Measurements from ENCODE around the gene GATA1. TPM values are rescaled to one million over a fixed set of nuclear protein-coding genes. Genes with fewer than 3 reads are reported as not detected.

GATA1 gene
- total RNA-seq, 1 donor from 2014 or later, result 1.2 TPM

DNA sequence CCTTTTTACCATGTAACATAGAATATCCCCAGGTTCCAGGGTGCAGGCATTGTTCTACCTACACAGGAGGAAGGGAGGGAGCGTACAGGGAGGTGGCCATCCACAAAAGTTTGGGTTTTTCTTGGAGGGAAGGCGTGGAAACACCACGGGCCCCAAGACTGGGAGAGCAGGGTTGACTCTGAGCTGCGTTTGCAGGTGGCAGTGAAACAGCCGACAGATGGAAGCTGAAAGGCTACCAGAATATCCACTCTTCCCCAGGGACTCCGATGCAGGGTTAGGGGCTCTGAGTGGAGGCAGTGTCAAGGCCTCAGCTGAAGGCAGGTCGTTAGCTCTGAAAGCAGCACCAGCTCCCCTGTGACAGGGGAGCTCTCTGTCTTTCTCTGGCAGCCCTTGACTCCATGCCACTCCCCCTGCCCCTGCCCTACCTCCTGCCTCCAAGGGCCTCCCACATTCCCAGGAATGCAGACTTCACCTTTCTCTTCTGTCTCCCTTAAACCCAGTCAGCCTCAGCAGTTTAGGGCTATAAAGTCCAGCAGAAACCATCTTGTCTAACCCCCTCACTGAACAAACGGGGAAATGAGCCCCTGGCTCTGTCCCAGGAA lies 38.9 kb upstream of the GATA1 start:
- Histone ChIP-seq H3K27ac (no peak overlapping the region), H3K36me3 (no peaks in the 10 kb centered on the region), H3K4me3 (no peak overlapping the region), H3K4me1 (no peaks in the 10 kb centered on the region), H3K27me3 (no peaks in the 10 kb centered on the region), H3K9me3 (no peaks in the 10 kb centered on the region)
- intact Hi-C loops (cut with DNase I), result no loop called here
- TF ChIP-seq, protein P1, sequence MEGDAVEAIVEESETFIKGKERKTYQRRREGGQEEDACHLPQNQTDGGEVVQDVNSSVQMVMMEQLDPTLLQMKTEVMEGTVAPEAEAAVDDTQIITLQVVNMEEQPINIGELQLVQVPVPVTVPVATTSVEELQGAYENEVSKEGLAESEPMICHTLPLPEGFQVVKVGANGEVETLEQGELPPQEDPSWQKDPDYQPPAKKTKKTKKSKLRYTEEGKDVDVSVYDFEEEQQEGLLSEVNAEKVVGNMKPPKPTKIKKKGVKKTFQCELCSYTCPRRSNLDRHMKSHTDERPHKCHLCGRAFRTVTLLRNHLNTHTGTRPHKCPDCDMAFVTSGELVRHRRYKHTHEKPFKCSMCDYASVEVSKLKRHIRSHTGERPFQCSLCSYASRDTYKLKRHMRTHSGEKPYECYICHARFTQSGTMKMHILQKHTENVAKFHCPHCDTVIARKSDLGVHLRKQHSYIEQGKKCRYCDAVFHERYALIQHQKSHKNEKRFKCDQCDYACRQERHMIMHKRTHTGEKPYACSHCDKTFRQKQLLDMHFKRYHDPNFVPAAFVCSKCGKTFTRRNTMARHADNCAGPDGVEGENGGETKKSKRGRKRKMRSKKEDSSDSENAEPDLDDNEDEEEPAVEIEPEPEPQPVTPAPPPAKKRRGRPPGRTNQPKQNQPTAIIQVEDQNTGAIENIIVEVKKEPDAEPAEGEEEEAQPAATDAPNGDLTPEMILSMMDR (IDR thresholded peaks at IDR 0.05), result no peak
- TF ChIP-seq POLR2AphosphoS5 (IDR thresholded peaks at IDR 0.05; ENCODE audit: insufficient read depth in 1 of 2, low read depth in 1 of 2) (no peak), POLR2A (IDR thresholded peaks at IDR 0.05) (no peak)
- no peak for DNase-seq (ENCODE audit: extremely low spot score in 2 of 2)

DNA sequence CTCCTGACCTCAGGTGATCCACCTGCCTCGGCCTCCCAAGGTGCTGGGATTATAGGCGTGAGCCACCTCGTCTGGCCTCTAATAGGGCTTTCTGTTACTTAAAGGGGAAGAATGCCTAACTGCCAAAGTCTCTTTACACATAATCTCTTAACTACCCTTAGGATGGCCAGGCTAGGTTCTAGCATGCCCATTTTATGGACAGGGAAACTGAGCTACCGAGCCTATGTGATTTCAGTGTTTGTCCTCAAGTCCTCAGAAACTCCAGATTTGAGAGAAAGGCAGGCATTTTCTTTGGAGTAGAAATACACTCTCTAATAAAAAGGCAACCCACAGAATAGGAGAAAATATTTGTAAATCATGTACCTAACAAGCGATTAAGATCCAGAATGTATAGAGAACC lies 37.2 kb upstream of the GATA1 start:
- intact Hi-C loops (cut with DNase I), result no loop called here
- Histone ChIP-seq H3K4me1 (no peaks in the 10 kb centered on the region), H3K36me3 (no peaks in the 10 kb centered on the region), H3K9me3 (no peaks in the 10 kb centered on the region), H3K27ac (no peak overlapping the region), H3K27me3 (no peaks in the 10 kb centered on the region), H3K4me3 (no peak overlapping the region)
- no peak for DNase-seq (ENCODE audit: extremely low spot score in 2 of 2)
- TF ChIP-seq, protein P1 (IDR thresholded peaks at IDR 0.05), result no peak
- TF ChIP-seq POLR2AphosphoS5 (IDR thresholded peaks at IDR 0.05; ENCODE audit: insufficient read depth in 1 of 2, low read depth in 1 of 2) (no peak), POLR2A (IDR thresholded peaks at IDR 0.05) (no peak)

DNA sequence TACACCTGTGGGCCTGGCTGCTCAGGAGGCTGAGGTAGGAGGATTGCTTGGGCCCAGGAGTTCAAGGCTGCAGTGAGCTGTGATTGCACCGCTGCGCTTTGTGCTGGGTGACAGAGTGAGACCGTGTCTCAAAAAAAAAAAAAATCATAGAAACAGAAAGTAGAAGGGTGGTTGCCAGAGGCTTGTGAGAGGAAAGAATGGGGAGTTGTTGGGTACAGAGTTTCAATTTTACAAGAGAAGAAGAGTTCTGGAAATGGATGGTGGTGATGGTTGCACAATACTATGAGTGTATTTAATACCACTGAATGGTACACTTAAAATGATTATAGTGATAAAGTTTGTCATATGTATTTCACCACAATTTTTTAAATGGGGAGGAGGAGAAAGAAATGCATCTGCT lies 35.0 kb upstream of the GATA1 start:
- TF ChIP-seq, protein P1 (IDR thresholded peaks at IDR 0.05), result no peak
- TF ChIP-seq POLR2A (IDR thresholded peaks at IDR 0.05) (no peak), POLR2AphosphoS5 (IDR thresholded peaks at IDR 0.05; ENCODE audit: insufficient read depth in 1 of 2, low read depth in 1 of 2) (no peak)
- Histone ChIP-seq H3K4me1 (no peaks in the 10 kb centered on the region), H3K27ac (no peak overlapping the region), H3K36me3 (no peaks in the 10 kb centered on the region), H3K9me3 (no peaks in the 10 kb centered on the region), H3K4me3 (no peak overlapping the region), H3K27me3 (no peaks in the 10 kb centered on the region)
- intact Hi-C loops (cut with DNase I), result no loop called here
- no peak for DNase-seq (ENCODE audit: extremely low spot score in 2 of 2)

DNA sequence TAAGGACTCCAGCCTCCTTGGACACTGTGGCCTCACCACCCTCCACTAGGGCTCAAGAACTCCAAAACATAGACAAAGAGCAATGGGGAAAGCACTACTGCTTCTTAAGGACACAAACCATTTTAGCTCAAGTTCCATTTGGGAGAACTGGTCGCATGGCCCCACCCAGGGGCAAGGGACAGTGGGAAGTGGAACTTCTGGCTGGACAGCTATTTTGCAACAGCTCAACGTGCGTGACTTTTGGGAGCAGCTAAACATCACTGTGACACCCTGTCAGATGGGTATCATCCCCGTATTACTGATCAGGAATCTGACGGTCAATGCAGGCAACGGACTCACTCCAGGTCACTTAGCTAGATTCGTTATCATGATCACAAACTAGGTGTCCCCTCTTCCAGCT lies 33.9 kb upstream of the GATA1 start:
- Histone ChIP-seq H3K4me1 (no peaks in the 10 kb centered on the region), H3K27ac (no peak overlapping the region), H3K36me3 (no peaks in the 10 kb centered on the region), H3K27me3 (no peaks in the 10 kb centered on the region), H3K4me3 (no peak overlapping the region), H3K9me3 (no peaks in the 10 kb centered on the region)
- intact Hi-C loops (cut with DNase I), result no loop called here
- TF ChIP-seq, protein P1 (IDR thresholded peaks at IDR 0.05), result no peak
- TF ChIP-seq POLR2AphosphoS5 (IDR thresholded peaks at IDR 0.05; ENCODE audit: insufficient read depth in 1 of 2, low read depth in 1 of 2) (no peak), POLR2A (IDR thresholded peaks at IDR 0.05) (no peak)
- no peak for DNase-seq (ENCODE audit: extremely low spot score in 2 of 2)

DNA sequence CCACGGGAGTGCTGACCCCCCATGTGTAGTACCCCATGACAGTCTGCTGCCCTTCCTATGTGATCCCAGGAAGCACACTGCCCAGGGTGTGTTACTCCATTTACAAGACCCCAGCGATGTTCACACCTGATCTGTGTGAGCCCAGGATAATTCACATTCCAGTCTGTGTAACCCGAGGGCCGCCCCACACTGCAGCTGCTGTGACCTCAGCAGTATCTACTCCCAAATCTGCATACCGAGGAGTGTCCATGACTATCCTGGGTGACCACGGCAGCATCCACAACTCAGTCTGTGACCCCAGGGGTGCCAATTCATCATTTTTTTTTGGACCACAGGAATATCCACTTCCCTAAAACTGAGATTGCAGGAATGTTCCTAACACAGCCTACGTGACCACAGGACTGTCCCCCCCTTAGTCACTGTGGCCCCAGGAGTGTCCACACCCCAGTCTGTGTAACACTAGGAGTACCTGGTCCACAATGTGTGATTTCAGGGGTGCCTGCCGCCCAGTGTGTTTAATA lies 32.6 kb upstream of the GATA1 start:
- Histone ChIP-seq H3K36me3 (no peaks in the 10 kb centered on the region), H3K27ac (no peak overlapping the region), H3K4me3 (no peak overlapping the region), H3K27me3 (no peaks in the 10 kb centered on the region), H3K9me3 (no peaks in the 10 kb centered on the region), H3K4me1 (no peaks in the 10 kb centered on the region)
- TF ChIP-seq POLR2A (IDR thresholded peaks at IDR 0.05), result no peak
- TF ChIP-seq, protein P1 (IDR thresholded peaks at IDR 0.05), result no peak
- DNase-seq (ENCODE audit: extremely low spot score in 2 of 2), result no peak
- intact Hi-C loops (cut with DNase I), result no loop called here

All from vagina (tissue), 2 donors.